G401 (cell line): Measurements from ENCODE around the gene TEKT5. TPM values are rescaled to one million over a fixed set of nuclear protein-coding genes. Genes with fewer than 3 reads are reported as not detected.
"Not testable (repeated sequence)": the region's sequence is repeated elsewhere in the genome, so short reads cannot be mapped to it uniquely, and the experiment has no call there.

Experiments used
- DNase-seq: peaks from one replicate; pipeline ENCODE4 v3.0.0-alpha.2; 2015; ENCODE audit warnings: low spot score
- in situ Hi-C: cut with HindIII; loops from 2 replicates; pipeline ENCODE4 v1.10.0; 2016; ENCODE audit warnings: low sequenced_read_pairs, mixed read lengths
- total RNA-seq: library from RNA; depleted of rRNA; stranded (reverse); fragments of >200 nt; shearing (Covaris generic); gene quantifications from 2 replicates; pipeline ENCODE4 v1.2.3, GENCODE V29; 2014

Gene TEKT5
- total RNA-seq, 1 experiment from 2014 or later, result not detected

- in situ Hi-C loops, result no loop called here
Observed at GRCh38 chr16:10663744-10664143, 31.0 kb downstream of the TEKT5 start.

DNA sequence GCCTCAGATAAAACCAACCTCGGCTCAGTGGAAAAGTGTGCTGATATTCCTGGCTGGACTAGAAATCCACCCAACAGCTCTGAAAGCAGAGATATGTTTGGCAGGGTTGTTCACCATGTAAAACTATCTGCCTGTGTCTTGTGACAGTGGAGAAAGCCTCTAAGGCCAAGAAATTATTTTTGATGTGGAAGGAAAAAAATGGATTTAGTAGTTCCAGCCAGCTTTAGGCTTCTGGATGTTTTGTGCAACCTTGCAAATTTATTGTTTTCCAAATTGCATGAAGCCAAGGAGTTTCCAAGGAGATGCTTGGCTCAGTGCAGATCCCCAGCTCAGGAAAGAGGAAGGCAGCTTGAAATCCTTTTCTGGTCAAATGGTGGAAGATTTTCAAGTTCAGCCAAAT is 31.6 kb downstream of the TEKT5 start:
- no peak for DNase-seq
- in situ Hi-C loops, result no loop called here

More at GRCh38 chr16:10663744-10664143, 31.0 kb downstream of the TEKT5 start:
- no peak for DNase-seq

DNA sequence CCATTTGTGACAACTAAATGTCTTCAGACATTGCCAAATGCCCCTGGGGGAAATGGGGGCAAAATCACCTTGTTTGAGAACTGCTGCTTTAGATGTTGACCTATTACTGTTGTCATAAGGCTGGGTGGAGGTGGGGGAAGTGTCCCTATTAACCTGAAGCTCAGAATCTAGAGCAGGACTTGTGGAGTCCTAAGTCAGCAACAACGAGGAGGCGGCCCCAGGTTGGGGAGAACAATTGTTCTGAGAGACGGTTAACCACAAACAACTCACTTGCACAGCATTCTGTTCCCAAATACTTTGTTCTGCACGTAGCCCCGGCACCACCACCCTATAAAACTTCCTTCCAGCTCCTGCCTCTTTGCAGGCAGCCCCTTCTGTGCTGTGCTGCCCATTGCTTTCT is 32.5 kb downstream of the TEKT5 start:
- no peak for DNase-seq
- in situ Hi-C loops, result no loop called here

DNA sequence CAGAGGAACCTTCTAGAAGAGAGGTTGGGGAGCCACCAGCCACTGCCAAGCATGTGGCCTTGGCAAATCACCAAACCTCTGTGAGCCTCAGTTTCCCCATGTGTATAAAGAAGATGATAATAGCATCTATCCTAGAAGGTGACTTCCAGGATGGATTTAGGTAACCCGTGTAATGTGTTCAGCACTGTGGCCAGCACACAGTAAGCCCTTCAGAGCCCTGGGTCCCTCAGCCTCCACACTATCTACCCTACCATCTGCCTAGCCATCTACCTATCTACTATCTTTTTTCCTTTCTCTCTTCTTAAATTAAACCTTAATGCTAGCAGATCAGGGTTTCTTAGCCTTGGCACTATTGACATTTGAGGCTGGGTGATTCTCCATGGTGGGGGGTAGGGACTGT is 33.0 kb downstream of the TEKT5 start:
- DNase-seq, result no peak
- in situ Hi-C loops, result no loop called here

DNA sequence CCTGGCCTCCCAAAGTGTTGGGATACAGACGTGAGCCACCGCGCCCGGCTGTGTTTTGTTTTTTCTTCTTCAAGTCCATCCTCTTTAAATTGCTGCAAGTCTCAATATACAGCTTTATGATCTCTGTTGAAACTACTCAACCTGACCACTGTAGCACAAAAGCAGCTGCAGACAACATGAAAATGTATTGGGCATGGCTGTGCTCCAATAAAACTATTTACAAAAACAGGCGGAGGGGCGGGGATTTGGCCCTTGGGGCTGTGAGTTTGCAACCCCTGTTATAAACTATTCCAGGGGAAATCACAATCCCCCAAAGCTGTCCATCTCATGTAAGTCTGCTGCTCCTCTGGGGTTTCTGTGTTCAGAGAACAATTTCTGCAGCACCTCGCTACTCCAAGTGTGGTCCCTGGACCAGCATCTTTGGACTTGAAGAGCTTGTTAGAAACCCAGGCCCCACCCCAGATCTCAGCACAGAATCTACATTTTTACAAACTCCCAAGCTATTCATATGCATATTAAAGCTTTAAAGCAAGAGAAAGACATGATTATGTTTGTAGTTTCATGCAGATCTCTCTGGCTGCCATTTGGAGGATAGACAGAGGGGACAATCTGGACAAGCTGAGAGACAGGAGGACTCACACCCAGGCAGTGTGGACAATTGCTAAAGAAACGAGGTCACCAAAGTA is 33.6 kb downstream of the TEKT5 start:
- no peak for DNase-seq
- in situ Hi-C loops, result no loop called here

DNA sequence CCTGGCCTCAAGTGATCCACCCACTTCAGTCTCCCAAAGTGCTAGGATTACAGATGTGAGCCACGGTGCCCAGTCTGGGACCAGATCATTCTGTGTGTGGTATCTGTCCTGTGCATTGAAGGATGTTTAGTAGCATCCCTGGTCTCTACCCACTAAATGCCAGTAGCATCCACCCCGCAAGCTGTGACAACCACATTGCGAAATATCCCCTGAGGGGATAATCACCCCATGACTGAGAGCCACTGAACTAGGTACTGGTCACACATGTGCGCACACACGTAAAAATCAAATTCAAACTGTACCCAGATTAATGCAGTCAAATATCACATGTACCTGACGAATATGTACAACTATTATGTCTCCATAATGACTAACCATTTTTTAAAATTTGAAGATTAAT is 35.8 kb downstream of the TEKT5 start:
- no peak for DNase-seq
- in situ Hi-C loops, result no loop called here

- in situ Hi-C loops, result no loop called here
- no peak for DNase-seq
Observed at GRCh38 chr16:10657925-10658324, 36.8 kb downstream of the TEKT5 start.

DNA sequence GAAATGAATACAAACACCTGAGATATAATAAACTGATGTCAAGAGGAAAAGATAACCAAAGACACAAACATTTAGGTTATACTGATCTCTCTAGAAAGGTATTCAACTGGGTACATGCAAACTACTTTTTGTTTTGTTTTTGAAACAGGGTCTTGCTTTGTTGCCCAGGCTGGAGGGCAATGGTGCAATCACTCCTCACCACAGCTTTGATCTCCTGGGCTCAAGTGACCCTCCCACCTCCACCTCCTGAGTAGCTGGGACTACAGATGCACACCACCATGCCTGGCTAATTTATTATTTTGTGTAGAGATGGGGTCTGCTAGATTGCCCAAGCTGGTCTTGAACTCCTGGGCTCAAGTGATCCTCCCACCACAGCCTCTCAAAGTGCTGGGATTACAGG is 38.1 kb downstream of the TEKT5 start:
- no peak for DNase-seq
- in situ Hi-C loops, result no loop called here

DNA sequence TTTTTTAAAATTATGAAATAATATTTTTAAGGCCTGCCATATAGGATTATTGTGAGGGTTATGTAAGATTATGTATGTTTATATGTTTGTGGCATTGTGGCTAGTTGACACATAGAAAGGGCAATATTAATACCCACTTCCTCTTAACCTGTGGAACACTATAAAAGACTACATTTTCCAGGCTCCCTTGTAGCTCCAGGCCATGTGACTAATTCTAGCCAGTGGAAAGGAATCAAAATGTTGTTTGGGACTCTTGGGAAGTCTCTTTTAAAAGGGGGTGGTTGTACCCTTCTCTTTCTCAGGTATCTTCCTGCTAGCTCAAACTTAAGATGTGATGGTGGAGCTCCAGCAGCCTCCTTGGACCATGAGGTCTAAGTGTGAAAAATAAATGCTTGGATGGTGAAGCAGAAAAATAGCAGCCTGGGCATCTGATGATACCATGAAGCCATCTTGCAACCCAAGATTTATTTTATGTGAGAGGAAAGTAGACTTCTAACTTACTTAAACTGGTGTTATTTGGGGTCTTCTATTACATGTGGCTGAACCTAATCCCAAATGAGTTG is 39.2 kb downstream of the TEKT5 start:
- in situ Hi-C loops, result no loop called here
- no peak for DNase-seq

- in situ Hi-C loops, result no loop called here
Observed at GRCh38 chr16:10654592-10655414, 39.9 kb downstream of the TEKT5 start.

GRCh38 chr16:10652730-10653590 is 41.8 kb downstream of the TEKT5 start:
- no peak for DNase-seq

More at GRCh38 chr16:10654592-10655414, 39.9 kb downstream of the TEKT5 start:
- no peak for DNase-seq

DNA sequence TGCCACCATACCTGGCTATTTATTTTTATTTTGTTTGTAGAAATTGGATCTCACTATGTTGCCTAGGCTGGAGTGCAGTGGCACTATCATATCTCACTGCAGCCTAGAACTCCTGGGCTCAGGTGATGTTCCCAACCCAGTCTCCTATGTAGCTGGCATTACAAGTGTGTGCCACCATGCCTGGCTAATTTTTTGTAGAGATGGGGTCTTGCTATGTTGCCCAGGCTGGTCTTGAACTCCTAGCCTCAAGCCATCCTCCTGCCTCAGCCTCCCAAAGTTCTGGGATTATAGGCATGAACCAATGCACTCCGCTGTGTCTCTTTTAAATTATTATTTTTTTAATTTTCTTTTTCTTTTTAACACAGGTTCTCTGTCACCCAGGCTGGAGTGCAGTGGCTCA is 45.6 kb downstream of the TEKT5 start:
- in situ Hi-C loops, DNase-seq: not testable (repeated sequence)

More at GRCh38 chr16:10652730-10653590, 41.8 kb downstream of the TEKT5 start:
- in situ Hi-C loops, result no loop called here

DNA sequence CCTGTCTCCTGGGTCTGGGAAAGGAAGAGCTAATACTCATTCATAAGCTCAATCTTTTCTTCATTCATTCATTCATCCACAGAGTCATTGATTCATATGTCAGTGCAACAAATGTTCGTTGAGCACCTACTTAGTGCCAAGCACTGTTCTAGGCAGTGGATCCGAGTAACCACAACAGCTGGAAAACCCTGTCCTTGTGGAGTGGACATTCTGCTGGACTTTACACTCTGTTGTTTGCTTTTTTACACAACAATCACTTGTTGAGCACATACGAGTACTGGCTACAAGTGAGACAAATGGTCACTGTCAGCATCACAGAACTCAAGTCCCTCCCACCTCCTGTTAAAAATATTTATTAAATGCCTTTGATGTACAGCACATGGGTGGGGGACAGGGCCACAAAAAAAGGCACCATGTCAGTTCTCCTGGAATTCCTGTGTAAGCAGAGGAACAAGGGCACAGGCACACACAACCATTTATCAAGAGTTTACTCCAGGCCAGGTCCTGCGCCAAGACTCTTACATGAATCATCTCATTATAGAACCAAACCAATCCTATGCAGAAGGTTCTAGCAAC is 46.9 kb downstream of the TEKT5 start:
- in situ Hi-C loops, result no loop called here
- no peak for DNase-seq

DNA sequence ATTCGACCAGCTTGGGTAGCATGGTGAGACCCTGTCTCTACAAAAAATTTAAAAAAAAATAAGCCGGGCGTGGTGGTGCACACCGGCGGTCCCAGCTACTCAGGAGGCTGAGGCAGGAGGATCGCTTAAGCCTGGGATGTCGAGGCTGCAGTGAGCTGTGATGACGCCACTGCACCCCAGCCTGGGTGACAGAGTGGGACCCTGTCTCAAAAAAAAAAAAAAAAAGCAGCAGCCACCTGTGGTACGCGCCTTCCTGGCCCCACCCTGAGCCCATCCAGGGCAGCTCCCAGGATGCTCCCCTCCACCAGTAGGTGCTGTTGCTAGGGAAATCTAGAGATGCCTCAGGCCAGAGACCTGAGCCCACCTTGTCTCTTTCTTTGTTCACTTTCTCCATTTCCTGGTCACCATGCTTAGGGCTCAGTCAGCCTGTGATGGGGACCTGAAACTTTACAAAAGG is 47.4 kb downstream of the TEKT5 start:
- in situ Hi-C loops, result no loop called here
- DNase-seq, result no peak

- DNase-seq, result no peak
- in situ Hi-C loops, result no loop called here
Observed at GRCh38 chr16:10646581-10647263, 48.0 kb downstream of the TEKT5 start.

GRCh38 chr16:10646228-10646580 is 48.5 kb downstream of the TEKT5 start:
- no peak for DNase-seq
- in situ Hi-C loops, result no loop called here

GRCh38 chr16:10644092-10644491 is 50.6 kb downstream of the TEKT5 start:
- no peak for DNase-seq
- in situ Hi-C loops, result no loop called here

DNA sequence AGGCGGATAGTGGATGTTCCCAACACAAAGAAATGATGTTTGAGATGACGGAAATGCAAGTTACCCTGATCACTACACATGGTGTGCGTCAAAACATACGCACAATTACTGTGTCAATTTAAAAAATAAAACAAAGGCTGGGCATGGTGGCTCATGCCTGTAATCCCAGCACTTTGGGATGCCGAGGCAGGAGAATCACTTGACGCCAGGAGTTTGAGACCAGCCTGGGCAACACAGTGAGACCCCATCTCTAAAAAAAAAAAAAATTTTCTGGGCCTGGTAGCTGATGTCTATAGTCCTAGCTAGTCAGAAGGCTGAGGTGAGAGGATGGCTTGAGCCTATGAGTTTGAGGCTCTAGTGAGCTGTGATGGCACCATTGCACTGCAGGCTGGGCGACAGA is 51.8 kb downstream of the TEKT5 start:
- no peak for DNase-seq
- in situ Hi-C loops, result no loop called here
